SU-DHL-6 (cell line): ENCODE measurements around the gene RAD51AP2.

Experiments used
- EZH2phosphoT487 ChIP-seq: fragments of 200-600 bp; sonication (generic), shearing (Covaris generic); conservative IDR thresholded peaks from 2 replicates; pipeline ENCODE4 v1.6.1; 2018; ENCODE audit warnings: mild to moderate bottlenecking, antibody characterized with exemption, low read length, moderate library complexity, mixed read lengths
- TF ChIP-seq, protein P1 (sequence below): fragments of 200-600 bp; sonication (generic); IDR thresholded peaks from one replicate; pipeline ENCODE4 v1.5.1; 2017; ENCODE audit warnings: antibody characterized with exemption, mild to moderate bottlenecking, low read length, moderate library complexity; ENCODE audit not compliant: insufficient read depth, poor library complexity, severe bottlenecking

GRCh38 chr2:17533546-17533945 lies 15.3 kb upstream of the RAD51AP2 start:
- TF ChIP-seq, protein P1, sequence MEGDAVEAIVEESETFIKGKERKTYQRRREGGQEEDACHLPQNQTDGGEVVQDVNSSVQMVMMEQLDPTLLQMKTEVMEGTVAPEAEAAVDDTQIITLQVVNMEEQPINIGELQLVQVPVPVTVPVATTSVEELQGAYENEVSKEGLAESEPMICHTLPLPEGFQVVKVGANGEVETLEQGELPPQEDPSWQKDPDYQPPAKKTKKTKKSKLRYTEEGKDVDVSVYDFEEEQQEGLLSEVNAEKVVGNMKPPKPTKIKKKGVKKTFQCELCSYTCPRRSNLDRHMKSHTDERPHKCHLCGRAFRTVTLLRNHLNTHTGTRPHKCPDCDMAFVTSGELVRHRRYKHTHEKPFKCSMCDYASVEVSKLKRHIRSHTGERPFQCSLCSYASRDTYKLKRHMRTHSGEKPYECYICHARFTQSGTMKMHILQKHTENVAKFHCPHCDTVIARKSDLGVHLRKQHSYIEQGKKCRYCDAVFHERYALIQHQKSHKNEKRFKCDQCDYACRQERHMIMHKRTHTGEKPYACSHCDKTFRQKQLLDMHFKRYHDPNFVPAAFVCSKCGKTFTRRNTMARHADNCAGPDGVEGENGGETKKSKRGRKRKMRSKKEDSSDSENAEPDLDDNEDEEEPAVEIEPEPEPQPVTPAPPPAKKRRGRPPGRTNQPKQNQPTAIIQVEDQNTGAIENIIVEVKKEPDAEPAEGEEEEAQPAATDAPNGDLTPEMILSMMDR = no peak
- no peak for TF ChIP-seq EZH2phosphoT487
